T-cell (primary cell): ENCODE results near the gene PISD. TPM values are rescaled to one million over a fixed set of nuclear protein-coding genes. Genes with fewer than 3 reads are reported as not detected.
A peak's percentile ranks its signal among the peaks of the same experiment; 100 is the strongest.
"Not testable (repeated sequence)": the region's sequence is repeated elsewhere in the genome, so short reads cannot be mapped to it uniquely, and the experiment has no call there.

Experiments
- ATAC-seq, 4 experiments: fragments of 200-7000 bp in 3 of 4; fragments of 150-1000 bp in 1 of 4; cut with Tn5 transposase; replicated peaks in 1 of 4; 1 replicate in 3 of 4; 2 replicates in 1 of 4; pipeline ENCODE4 v1.10.0; 2021; ENCODE audit warnings: moderate library complexity in 3 of 4, mild to moderate bottlenecking in 2 of 4, moderate number of reproducible peaks in 1 of 4
- CTCF ChIA-PET, 2 donors: fragments of 300-600 bp; sonication (Branson Sonifier 250); formaldehyde crosslinking; loops; one replicate each; lab custom pipeline; 2022; ENCODE audit warnings: antibody characterized with exemption in 2 of 2; lab: Charles Lee
- POLR2A ChIA-PET, 2 donors: fragments of 300-600 bp; sonication (Branson Sonifier 250); formaldehyde crosslinking; loops; one replicate each; lab custom pipeline; 2022; ENCODE audit warnings: antibody characterized with exemption in 2 of 2; lab: Charles Lee
- DNase-seq, 35 experiments: peaks; one replicate each; pipeline versions ENCODE4 v3.0.0 to v3.0.0-alpha.2; 2013 to 2023
- H3K27ac ChIP-seq: one replicate; pipeline ENCODE4 v1.5.1; 2013; ENCODE audit warnings: low read length
- H3K27me3 ChIP-seq, 2 experiments: replicated peaks in 1 of 2; 1 replicate in 1 of 2; 2 replicates in 1 of 2; pipeline versions ENCODE4 v1.6.1 to v1.7.0; 2013; ENCODE audit warnings: low read length in 1 of 2, mixed read lengths in 1 of 2; ENCODE audit not compliant: control insufficient read depth in 2 of 2, insufficient read depth in 2 of 2; ENCODE audit errors: extremely low read depth in 1 of 2
- H3K36me3 ChIP-seq, 2 donors: 1 replicate in 1 of 2; 2 replicates in 1 of 2; pipeline versions ENCODE4 v1.6.1 to v1.7.0; 2013; ENCODE audit warnings: low read length in 1 of 2; ENCODE audit not compliant: control insufficient read depth in 2 of 2, insufficient read depth in 1 of 2; ENCODE audit errors: extremely low read depth in 1 of 2
- H3K4me1 ChIP-seq, 2 experiments: 1 replicate in 1 of 2; 2 replicates in 1 of 2; pipeline versions ENCODE4 v1.6.1 to v1.7.0; 2013; ENCODE audit warnings: low read length in 2 of 2, mixed read lengths in 1 of 2; ENCODE audit not compliant: insufficient read depth in 2 of 2, control insufficient read depth in 1 of 2; ENCODE audit errors: extremely low read depth in 1 of 2
- H3K4me3 ChIP-seq, 2 donors: 1 replicate in 1 of 2; 2 replicates in 1 of 2; pipeline versions ENCODE4 v1.5.1 to v1.7.0; 2013; ENCODE audit warnings: mild to moderate bottlenecking in 2 of 2, low read length in 1 of 2, moderate library complexity in 1 of 2; ENCODE audit not compliant: control insufficient read depth in 1 of 2; ENCODE audit errors: extremely low read depth in 1 of 2
- H3K9me3 ChIP-seq: 2 replicates; pipeline ENCODE4 v1.7.0; 2013
- H3K27ac Mint-ChIP-seq, 2 donors: one replicate each; pipeline ENCODE4 v1.8.0; 2020 to 2021; ENCODE audit warnings: mild to moderate bottlenecking in 2 of 2, mixed read lengths in 2 of 2
- H3K27me3 Mint-ChIP-seq, 2 donors: one replicate each; pipeline ENCODE4 v1.8.0; 2021 to 2022; ENCODE audit warnings: mixed read lengths in 2 of 2
- H3K36me3 Mint-ChIP-seq: one replicate; pipeline ENCODE4 v1.8.0; 2021; ENCODE audit warnings: mixed read lengths
- H3K4me1 Mint-ChIP-seq, 3 donors: one replicate each; pipeline ENCODE4 v1.8.0; 2020 to 2022; ENCODE audit warnings: mixed read lengths in 3 of 3, mild to moderate bottlenecking in 1 of 3
- H3K4me3 Mint-ChIP-seq, 3 donors: one replicate each; pipeline ENCODE4 v1.8.0; 2020 to 2022; ENCODE audit warnings: mild to moderate bottlenecking in 3 of 3, mixed read lengths in 3 of 3, moderate library complexity in 3 of 3
- H3K9me3 Mint-ChIP-seq, 3 donors: one replicate each; pipeline ENCODE4 v1.8.0; 2020 to 2022; ENCODE audit warnings: mixed read lengths in 3 of 3
- WGBS: methylation state at CpG from one replicate; pipeline ENCODE4 v1.1.5; 2013; ENCODE audit warnings: missing lambda C conversion rate; ENCODE audit not compliant: insufficient coverage; 5-methylcytosine and 5-hydroxymethylcytosine counted together
- total RNA-seq, 35 experiments: library from RNA in 6 of 35; stranded (reverse) in 6 of 35; fragments of 120-200 nt in 1 of 35; gene quantifications; one replicate each; pipeline versions ENCODE4 v1.2.1 to v1.2.4 and lab custom pipeline; 2013 to 2026

The PISD gene
- total RNA-seq, 5 donors from 2014 or later (not counting 1 experiment from before 2014, with no cell fraction given): 35.0 to 44.2 (median 39.3) TPM

GRCh38 chr22:31678748-31679147 is 16.7 kb upstream of the PISD start:
- CTCF ChIA-PET: no interaction called here
- no peak overlapping the region for H3K4me3 Mint-ChIP-seq
- ATAC-seq: no peak
- no peaks in the 10 kb centered on the region for H3K27me3 Mint-ChIP-seq
- no peaks in the 10 kb centered on the region for H3K9me3 Mint-ChIP-seq
- H3K4me1 Mint-ChIP-seq: peaks cover 10 to 12% (median 11%) of the 10 kb centered on the region in 3 donors
- no peak overlapping the region for H3K27ac ChIP-seq
- POLR2A ChIA-PET: no interaction called here
- H3K27ac Mint-ChIP-seq: peak overlapping the region in 1 of 2 donors; percentile 56
- peaks cover 5 to 9% of the 10 kb centered on the region in 2 donors for H3K36me3 ChIP-seq
- no peaks in the 10 kb centered on the region for H3K27me3 ChIP-seq
- peaks cover 0 to 11% of the 10 kb centered on the region in 2 experiments for H3K4me1 ChIP-seq
- 93% methylated on average over 7 of the region's 7 CpGs for WGBS
- no peaks in the 10 kb centered on the region for H3K9me3 ChIP-seq
- H3K4me3 ChIP-seq: no peak overlapping the region
- no peak for DNase-seq
- H3K36me3 Mint-ChIP-seq: peaks cover 3% of the 10 kb centered on the region

- WGBS: 3% methylated on average over 24 of the region's 25 CpGs
- peak overlapping the region; percentile 82 to 94 (median 93) for H3K4me3 Mint-ChIP-seq
- H3K4me1 ChIP-seq: peaks cover 0 to 11% of the 10 kb centered on the region in 2 experiments
- no peaks in the 10 kb centered on the region for H3K9me3 Mint-ChIP-seq
- peaks cover 10 to 12% (median 11%) of the 10 kb centered on the region in 3 donors for H3K4me1 Mint-ChIP-seq
- no peaks in the 10 kb centered on the region for H3K36me3 ChIP-seq
- POLR2A ChIA-PET: interaction anchor here (0.6 to 1.6 kb wide), 5 partner anchors 15 to 272 kb away, joined by 5 to 15 read pairs (median 7); partner anchors contain the start of gene PISD (in 2 of the 2)
- no peaks in the 10 kb centered on the region for H3K27me3 ChIP-seq
- CTCF ChIA-PET: interaction anchor here in 1 of 2 donors (0.6 to 1.9 kb wide), 6 partner anchors 11 to 293 kb away, joined by 3 to 16 read pairs (median 4); partner anchors contain the start of gene PISD
- H3K27ac Mint-ChIP-seq: peak overlapping the region; percentile 97 to 99
- ATAC-seq (peak; percentile 100), DNase-seq (peak; percentile 84 to 93 (median 89))
- peak overlapping the region; percentile 75 for H3K27ac ChIP-seq
- no peaks in the 10 kb centered on the region for H3K27me3 Mint-ChIP-seq
- no peaks in the 10 kb centered on the region for H3K36me3 Mint-ChIP-seq
- H3K4me3 ChIP-seq: peak overlapping the region; percentile 60 to 65
- no peaks in the 10 kb centered on the region for H3K9me3 ChIP-seq
These were observed 14.7 kb upstream of the PISD start for GRCh38 chr22:31676700-31677099.

GRCh38 chr22:31674219-31674618 is 12.2 kb upstream of the PISD start:
- ATAC-seq, H3K36me3 Mint-ChIP-seq, H3K27ac Mint-ChIP-seq, H3K27me3 ChIP-seq, H3K4me3 Mint-ChIP-seq, POLR2A ChIA-PET, H3K9me3 ChIP-seq, DNase-seq, H3K4me3 ChIP-seq, H3K27ac ChIP-seq, H3K27me3 Mint-ChIP-seq, H3K9me3 Mint-ChIP-seq, H3K36me3 ChIP-seq: not testable (repeated sequence)
- CTCF ChIA-PET: interaction anchor here in 1 of 2 donors (1.3 kb wide), 1 partner anchor 12 kb away, joined by 4 read pairs; no protein-coding TSS in a partner anchor
- no CpG with 5 or more reads among the region's 5 CpGs for WGBS
- H3K4me1 Mint-ChIP-seq: peaks cover 10 to 12% (median 11%) of the 10 kb centered on the region in 3 donors
- peaks cover 0 to 11% of the 10 kb centered on the region in 2 experiments for H3K4me1 ChIP-seq

GRCh38 chr22:31668849-31669248 is 6.8 kb upstream of the PISD start:
- H3K9me3 ChIP-seq, H3K27me3 ChIP-seq, ATAC-seq, H3K27ac Mint-ChIP-seq, H3K4me3 Mint-ChIP-seq, POLR2A ChIA-PET, H3K9me3 Mint-ChIP-seq, H3K4me3 ChIP-seq, H3K27ac ChIP-seq, H3K4me1 Mint-ChIP-seq, H3K36me3 Mint-ChIP-seq, H3K4me1 ChIP-seq, DNase-seq, H3K27me3 Mint-ChIP-seq, H3K36me3 ChIP-seq: not testable (repeated sequence)
- CTCF ChIA-PET: interaction anchor here in 1 of 2 donors (1.0 kb wide), 1 partner anchor 112 kb away, joined by 3 read pairs; no protein-coding TSS in a partner anchor
- WGBS: 78% methylated on average over 2 of the region's 4 CpGs

- Mint-ChIP-seq H3K27me3 (no peaks in the 10 kb centered on the region), H3K9me3 (no peaks in the 10 kb centered on the region), H3K36me3 (peaks cover 6% of the 10 kb centered on the region), H3K4me3 (peak overlapping the region; percentile 90 to 99 (median 97)), H3K4me1 (peaks cover 37 to 44% (median 38%) of the 10 kb centered on the region in 3 donors), H3K27ac (peak overlapping the region; percentile 92 to 95)
- H3K27me3 ChIP-seq: no peaks in the 10 kb centered on the region
- H3K4me1 ChIP-seq: peaks cover 11 to 28% of the 10 kb centered on the region in 2 experiments
- no peak for ATAC-seq
- WGBS: 36% methylated on average over 6 of the region's 8 CpGs
- peak overlapping the region; percentile 60 for H3K27ac ChIP-seq
- H3K9me3 ChIP-seq: no peaks in the 10 kb centered on the region
- no peaks in the 10 kb centered on the region for H3K36me3 ChIP-seq
- CTCF ChIA-PET: interaction anchor here in 1 of 2 donors (0.9 to 2.6 kb wide), 6 partner anchors 11 to 316 kb away, joined by 3 to 16 read pairs (median 4); partner anchors contain the start of gene PATZ1
- peak overlapping the region; percentile 86 to 99 for H3K4me3 ChIP-seq
- DNase-seq: no peak
- POLR2A ChIA-PET: interaction anchor here (0.6 to 1.9 kb wide), 4 partner anchors 14 to 91 kb away, joined by 5 to 15 read pairs (median 6); partner anchors contain the start of gene DEPDC5 (in 1 of the 2)
These were observed 638 bp upstream of the PISD start for GRCh38 chr22:31662668-31663037.

GRCh38 chr22:31660860-31661341 is 1.1 kb downstream of the PISD start:
- Histone ChIP-seq H3K4me1 (peaks cover 11 to 28% of the 10 kb centered on the region in 2 experiments), H3K4me3 (peak overlapping the region; percentile 86 to 99)
- not testable (repeated sequence) for H3K27me3 ChIP-seq, H3K36me3 ChIP-seq, H3K9me3 ChIP-seq, ATAC-seq, H3K27me3 Mint-ChIP-seq, H3K27ac ChIP-seq, H3K36me3 Mint-ChIP-seq, H3K9me3 Mint-ChIP-seq
- Mint-ChIP-seq H3K4me1 (peaks cover 40 to 46% (median 44%) of the 10 kb centered on the region in 3 donors), H3K27ac (peak overlapping the region; percentile 92 to 95), H3K4me3 (peak overlapping the region; percentile 90 to 99 (median 97))
- WGBS: 52% methylated on average over 4 of the region's 10 CpGs
- ChIA-PET POLR2A (interaction anchor here in 1 of 2 donors (0.6 to 1.9 kb wide), 4 partner anchors 16 to 748 kb away, joined by 3 to 15 read pairs (median 5); partner anchors contain the start of gene DEPDC5), CTCF (interaction anchor here in 1 of 2 donors (0.7 to 2.6 kb wide), 3 partner anchors 10 to 381 kb away, joined by 4 to 16 read pairs (median 5); no protein-coding TSS in a partner anchor)
- peak in 3 of 35 experiments; percentile 8 to 17 (median 13) for DNase-seq
